Activated effector memory CD4-positive, alpha-beta T cell treated with Interleukin-2 at 50 U/mL for 16 hours (primary cell): ENCODE data around the gene PHF12.
"Not testable (repeated sequence)": the region's sequence is repeated elsewhere in the genome, so short reads cannot be mapped to it uniquely, and the experiment has no call there.

Experiments
- DNase-seq: peaks from one replicate; pipeline ENCODE4 v3.0.0-alpha.2; 2020

Gene PHF12

DNA sequence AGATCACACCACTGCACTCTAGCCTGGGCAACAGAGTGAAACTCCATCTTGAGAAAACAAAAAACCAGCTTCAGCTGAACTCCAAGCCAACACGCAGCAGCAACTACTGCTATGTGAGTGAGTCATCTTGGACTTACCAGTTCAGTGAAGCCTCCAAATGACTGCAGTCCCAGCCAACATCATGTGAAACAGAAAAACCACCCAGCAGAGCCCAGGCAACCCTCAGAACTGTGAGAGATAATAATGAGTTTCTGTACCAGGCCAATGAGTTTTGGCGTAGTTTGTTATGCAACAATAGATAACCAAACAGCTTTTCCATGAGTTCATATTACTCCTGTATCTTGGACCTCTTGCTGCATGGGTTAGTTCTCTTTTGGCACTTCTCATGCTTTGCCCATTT, 23.3 kb downstream of the PHF12 start:
- DNase-seq, result no peak

DNA sequence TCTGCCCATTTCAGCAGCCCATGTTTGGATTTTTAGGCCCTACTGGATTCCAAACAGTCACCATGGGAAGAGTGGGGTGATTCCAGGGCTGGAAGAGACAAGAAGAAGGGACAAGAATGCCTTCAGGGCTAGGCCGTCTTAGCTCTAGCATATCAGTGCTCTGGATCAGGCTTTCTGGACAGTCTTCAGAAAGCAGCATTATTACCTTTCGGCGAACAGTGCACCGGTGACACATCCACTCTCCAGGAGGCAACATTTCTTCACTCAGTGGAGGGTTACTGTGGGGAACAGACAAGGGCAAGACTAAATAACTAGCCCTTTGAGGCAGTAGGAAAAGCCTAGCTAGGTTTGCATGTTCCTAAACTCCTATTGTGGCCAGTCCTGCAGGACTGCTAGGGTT, 24.5 kb downstream of the PHF12 start:
- DNase-seq, result no peak

DNA sequence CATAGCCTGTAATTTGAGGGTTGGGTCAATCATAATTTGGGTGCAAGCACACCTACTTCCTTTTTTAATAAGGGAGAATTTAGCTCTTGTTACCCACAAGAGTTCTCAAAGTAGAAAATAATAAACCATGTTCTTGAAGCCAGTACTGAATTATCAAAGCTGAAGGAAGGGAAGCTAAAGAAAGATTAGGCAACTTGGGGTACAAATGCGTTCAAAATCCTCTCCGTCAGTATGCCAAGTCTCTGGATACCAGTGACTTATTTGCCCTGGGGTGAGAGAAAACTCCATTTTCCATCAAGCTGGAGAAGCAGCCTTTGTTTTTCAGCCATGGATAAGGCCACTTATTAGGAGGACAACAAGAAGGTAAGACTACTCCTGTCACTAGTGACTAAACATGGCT, 25.0 kb downstream of the PHF12 start:
- DNase-seq, result no peak

DNA sequence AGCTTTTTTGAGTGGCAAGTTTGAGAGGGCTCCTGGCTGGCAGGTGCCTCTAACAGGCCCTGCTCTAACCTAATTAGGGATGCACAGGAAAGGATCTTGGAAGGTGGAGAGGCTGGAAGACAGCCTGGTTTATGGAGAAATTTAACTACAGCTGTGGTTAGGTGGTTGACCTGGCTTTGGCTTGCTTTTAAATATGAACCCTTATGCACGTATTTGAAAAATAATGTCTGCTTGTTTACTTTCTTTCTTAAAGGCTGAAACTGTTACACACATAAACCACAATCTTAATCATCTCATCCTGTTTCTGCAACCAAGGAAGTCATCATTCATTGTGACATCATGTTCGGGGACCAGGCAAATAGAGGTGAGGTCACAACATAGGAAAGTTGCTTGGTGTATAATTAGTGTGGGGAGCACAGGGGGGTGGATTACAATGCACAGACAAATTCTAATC, 25.4 kb downstream of the PHF12 start:
- DNase-seq, result peak; percentile 26

DNA sequence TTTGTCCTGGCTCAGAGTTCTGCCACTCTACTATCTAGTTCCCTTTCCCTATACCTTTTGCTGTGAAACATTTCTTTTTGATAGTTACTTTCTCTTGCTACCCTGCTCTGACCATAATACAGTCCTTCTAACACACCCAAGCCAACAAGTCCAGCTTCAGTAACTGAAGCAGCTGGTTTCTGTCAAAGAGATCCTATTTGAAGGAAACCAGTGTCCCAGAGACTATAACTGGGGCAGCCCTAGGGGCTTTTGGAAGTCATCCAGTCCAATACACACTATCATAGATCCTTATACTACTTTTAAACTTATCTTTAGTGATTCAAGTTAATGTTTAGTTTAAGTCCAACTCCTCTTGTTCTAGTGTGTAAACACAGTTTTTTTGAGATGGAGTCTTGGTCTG, 31.1 kb downstream of the PHF12 start:
- DNase-seq, result no peak

DNA sequence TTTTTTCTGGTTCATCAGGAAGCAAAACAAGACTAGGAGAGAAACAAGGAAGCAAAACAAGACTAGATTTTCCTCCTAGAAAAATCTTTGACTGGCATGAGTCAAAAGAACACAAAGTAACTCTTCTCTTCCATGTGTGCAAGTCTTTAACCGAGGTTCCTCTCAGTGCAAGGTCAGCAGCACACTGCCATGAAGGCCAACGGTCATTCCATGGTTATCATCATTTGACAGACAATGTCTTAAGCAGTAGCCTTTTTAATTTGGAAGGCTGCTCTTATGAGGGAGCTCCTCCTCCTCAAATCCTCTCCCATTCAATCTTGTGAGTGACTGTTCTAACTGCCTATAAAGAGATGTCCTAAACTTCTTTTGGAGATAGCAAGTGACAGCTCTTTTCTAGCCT, 33.0 kb downstream of the PHF12 start:
- DNase-seq, result no peak

DNA sequence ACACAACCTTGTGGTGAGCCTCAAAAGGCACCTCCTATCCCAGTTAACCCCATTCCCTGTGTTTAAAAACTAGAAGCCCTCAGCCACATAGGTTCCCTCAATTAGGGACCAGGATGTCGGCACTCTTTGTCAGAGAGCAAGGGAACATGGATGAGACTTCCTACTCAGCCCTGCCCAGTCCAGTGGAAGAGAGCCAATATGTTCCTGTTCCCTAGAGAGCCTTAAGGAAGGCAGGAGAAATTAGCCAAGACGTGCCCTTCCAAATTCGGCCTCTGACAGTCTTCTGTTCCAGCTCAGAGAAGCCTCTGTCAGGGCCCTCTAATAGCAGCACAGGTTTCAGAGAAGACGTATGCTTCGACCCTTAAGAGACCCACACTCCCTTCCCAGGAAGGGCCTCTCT, 33.9 kb downstream of the PHF12 start:
- DNase-seq, result no peak

DNA sequence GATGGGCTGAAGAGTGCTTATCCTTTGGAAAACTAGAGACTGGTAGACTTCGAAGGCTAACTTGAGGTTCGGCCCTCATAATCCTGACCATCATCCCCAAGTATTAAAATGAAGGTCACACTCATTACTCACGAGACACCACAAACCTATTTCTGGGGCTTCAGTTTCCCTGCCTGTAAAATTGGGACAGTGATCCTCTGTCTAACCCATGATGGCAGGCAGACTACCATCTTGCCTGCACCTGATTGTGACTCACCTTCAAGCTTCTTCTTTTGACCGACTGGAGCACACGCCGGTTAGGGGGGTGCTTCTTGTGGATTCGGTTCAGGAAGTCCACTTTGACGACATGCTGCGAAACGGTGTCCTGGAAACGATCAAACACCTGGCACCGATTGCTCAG, 34.3 kb downstream of the PHF12 start:
- no peak for DNase-seq

DNA sequence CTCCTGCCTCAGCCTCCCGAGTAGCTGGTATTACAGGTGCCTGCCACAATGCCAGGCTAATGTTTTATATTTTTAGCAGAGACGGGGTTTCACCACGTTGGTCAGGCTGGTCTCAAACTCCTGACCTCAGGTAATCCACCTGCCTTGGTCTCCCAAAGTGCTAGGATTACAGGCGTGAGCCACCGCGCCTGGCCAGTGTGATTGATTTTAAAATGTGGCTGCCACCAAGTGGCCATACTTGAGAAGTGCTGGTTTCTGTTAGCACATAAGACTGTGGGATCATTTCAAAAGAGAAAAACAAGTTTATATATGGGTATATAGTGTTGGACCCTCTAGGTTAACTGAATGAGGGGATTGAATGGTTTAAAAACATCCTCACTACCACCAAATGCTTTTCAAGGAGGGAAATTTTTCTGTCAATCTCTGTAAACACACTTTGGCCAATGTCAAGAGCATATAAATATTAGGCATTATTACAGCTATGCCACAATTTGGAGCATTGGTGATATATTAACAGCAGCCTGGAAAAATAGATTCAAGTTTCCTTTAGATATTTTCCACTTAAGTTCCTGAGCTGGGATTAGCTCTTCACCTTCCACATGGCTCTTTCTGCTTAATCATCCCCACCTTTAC, 34.9 kb downstream of the PHF12 start:
- no peak for DNase-seq

DNA sequence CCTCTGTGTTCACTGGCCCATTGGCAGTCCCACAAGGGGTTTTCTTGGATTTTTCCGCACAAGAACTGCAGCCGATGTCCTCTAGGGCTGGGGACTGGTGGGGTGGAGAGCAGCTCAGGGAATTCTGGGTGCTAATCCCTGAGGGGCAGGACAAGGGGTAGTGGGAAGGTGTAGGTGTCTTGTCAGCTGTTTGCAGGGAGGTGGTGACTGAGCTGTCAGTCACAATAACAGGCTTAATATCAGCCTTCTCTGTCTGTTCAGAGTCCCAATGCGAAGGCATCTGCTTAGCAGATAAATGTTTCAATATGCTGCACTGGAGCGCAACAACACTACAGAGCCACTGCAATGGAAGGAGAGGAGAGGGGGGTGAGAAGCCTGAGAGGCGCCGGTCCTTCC, 38.4 kb downstream of the PHF12 start:
- DNase-seq, result no peak

DNA sequence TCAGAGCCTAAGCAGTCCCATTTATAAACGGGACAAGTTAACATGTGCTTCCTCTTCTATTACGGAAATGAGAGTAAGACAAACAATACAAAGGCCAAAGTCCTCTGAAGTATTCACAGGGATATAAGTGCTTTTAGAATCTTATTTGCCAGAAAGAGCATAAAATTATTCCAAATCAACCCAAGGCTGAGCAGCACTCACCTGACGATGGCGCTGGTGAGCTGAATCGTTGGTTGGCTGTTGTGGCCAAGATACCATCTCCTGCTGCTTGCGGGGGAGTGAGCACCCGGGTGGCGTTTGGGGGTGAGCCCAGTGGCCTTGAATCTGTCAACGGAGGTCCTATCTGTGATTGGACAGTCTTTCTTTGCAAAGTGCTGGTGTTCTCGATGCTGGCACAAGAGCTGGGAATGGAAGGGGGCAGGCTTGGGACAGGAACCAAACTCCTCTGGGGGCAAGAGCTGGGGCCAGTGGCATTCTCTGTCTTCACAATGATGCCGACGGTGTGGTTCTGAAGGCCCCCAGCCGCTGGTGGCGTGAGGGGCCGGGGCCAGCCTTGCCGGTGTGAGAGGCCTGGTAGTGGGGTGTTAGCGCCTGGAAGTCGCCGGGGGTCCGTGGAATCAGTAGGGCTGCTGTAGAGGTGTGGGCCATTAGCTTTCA, 38.9 kb downstream of the PHF12 start:
- no peak for DNase-seq

DNA sequence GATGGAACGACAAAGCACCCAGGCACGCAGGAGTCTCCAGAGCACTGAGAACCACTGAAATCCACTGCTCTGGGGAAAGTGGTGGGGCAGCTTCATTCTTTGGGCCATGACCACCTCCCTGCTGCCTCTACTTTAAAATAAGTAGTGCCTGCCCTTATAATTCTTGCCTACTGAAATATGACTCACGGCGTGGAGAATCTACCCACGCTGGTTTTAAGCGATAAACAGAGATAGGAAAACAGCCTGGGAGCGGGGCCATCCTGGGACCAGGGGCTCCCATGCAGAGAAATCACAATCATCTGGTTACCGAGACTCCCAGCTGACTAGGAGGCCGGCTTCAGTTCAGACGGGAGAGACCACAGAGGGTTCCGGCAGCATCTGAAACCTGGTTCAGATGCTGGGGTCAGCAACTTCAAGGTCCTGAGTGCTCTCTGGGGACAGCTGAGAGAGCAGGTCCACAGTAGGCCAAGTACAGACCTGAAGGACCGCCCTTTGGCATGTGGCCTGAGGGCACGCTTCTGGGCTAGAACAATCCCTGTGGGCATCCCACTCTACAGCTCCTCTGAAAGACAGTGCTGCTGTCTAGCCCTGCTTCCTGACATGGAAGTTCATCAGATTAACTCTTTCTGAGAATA, 39.8 kb downstream of the PHF12 start:
- no peak for DNase-seq

DNA sequence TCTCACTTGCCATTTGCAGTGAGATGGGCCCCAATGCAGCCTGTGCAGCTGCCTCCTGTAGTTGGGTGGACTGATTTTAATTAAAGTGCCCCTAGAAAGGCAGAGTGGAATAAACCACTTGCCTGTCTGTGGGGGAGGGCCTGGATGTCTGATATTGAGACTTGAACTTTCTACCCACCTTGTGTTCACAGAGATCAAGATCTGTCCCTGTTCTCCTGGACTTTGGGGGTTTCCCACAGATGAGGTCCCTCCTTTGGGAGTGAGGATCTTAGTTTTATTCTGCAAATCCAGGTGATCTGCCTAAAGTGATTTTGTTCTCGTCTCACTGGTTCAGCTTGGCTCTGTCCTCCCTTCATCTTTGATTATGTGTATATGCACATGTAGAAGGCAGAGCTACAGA, 40.8 kb downstream of the PHF12 start:
- no peak for DNase-seq

DNA sequence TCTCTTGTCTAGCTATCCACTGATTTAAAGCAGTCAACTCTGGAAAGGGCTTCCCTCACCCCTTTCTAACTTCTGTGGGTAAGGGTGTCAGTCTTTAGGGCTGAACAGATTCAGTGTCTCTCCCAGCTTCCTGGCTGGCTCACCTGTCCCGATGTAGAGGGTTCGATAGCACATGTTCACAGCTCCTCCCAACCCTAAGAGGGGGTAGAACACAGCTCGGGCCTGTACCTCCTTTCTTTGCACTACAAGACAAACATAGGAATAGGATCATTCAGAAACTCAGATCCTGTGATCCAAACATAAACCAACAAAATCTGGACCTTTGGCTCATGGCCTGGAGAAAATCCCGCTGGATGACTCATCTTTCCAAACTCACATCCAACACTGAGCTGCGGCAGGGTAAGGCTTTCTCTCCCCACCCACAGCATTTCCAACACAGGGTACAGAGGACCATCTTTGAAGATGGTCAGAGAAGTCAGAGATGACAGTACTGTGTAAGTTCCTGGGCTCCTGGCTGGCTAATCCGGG, 42.6 kb downstream of the PHF12 start:
- no peak for DNase-seq

DNA sequence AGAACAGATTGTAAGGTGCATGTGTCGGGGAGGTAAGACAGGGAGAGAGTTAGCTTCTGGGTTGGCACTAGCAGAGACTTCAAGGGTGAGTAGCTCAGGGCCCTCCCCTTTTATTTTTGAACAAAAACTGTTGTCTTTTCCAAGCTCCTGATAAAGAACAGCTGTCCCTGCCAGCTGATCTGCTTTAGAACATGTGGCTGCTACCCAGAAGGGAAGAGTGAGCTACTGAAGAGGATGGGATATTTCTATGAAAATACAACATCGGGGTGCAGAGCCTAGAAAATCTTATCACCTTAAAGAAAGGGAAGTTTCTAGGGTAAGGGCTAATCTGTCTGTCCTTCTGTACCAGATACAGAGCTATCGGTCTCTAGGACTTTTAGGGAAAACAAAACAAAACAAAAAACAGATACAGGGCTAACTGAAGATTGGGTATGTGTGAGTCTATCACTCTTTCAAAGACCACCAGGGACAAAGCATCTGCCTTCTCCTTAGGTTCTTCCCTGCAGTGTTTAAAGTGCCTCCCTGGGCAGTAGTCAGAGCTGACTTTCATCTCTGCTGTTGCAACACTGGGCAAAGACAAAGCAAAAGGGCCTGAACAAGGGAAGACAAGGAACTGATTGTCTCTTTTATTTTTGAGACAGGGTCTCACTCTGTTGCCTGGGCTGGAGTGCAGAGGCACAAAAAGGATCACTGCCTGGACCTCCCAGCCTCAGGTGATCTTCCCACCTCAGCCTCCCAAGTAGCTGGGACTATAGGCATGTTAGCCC, 43.4 kb downstream of the PHF12 start:
- no peak for DNase-seq

DNA sequence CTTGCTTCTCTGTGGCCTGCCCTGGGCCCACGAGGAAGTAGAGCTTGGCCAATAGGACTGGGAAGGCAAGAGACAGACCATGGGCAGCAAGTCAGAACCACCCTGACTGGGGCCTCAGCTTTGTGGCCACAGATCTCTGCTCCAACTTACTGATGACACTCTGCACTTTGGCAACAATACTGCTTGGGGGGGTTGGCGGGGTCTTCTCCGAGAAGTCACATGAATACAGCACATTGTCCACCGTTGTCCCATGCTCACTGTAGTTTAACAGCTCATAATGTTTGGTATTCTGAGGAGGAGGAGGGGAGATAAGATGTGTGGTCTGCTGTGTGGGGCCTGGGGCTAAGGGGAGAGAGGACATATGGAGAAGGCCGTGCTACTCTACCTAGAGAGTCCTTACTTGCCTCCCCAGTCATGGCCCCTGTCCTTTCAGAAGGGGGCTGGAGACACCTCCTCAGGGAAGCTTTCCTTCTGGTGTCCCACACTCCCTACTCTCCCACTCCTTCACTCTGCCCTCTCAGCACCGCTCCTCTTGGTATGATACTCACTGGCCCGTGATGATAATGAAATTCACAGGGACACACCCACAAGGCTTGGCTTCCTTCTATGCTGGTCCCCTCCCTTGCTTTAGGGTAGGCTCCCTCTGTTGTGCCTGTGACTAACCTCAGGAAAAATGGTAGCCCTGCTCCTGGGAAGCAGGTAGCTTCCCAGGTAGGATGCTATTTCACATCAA, 44.4 kb downstream of the PHF12 start:
- DNase-seq, result no peak

DNA sequence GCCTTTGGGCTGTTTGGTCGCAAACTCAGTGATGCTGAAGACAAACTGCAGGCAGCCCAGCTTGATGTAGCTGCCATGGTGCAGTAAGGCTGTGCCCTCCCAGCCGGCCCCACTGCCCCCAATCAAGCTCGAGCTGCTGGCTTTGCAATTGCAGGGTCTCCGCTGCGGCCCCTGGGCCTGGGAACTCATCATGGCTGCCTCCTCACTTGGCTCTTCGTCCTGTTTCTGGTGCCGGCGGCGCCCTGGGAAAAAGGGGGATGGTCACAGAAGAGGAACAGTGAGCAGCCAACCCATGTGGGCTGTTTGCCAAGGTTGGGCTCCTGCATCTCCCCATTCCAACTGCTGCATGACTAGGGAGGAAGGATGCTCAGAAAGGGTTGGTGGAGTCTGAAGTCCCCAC, 45.0 kb downstream of the PHF12 start:
- no peak for DNase-seq

DNA sequence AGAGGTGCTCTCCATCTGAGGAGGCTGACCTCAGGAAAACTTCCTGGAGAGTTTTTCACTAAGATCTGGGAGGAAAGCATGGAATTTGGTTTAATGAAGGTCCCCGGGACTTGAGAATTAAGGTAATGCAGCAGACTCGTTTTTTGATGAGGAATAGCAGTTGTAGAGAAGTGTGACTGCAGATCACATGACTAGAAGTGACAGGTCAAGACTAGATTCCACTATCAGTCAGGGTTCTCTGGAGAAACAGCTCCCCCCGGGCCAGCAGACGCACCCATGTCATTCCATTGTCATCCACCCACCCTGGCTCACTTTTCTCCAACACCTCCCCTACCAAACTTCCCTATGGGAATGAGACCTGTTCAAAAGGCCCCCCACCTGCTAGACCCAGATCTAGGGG, 46.5 kb downstream of the PHF12 start:
- no peak for DNase-seq

DNA sequence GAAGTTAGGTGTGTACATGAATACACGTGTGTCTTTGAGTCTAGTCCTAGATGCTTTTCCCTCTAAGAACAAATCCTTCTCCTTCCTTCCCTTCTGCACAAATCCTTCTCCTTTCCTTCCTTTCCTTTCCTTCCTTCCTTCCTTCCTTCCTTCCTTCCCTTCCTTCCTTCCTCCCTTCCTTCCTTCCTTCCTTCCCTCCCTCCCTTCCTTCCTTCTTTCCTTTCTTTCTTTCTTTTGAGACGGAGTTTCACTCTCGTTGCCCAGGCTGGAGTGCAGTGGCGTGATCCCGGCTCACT, 47.8 kb downstream of the PHF12 start:
- not testable (repeated sequence) for DNase-seq

DNA sequence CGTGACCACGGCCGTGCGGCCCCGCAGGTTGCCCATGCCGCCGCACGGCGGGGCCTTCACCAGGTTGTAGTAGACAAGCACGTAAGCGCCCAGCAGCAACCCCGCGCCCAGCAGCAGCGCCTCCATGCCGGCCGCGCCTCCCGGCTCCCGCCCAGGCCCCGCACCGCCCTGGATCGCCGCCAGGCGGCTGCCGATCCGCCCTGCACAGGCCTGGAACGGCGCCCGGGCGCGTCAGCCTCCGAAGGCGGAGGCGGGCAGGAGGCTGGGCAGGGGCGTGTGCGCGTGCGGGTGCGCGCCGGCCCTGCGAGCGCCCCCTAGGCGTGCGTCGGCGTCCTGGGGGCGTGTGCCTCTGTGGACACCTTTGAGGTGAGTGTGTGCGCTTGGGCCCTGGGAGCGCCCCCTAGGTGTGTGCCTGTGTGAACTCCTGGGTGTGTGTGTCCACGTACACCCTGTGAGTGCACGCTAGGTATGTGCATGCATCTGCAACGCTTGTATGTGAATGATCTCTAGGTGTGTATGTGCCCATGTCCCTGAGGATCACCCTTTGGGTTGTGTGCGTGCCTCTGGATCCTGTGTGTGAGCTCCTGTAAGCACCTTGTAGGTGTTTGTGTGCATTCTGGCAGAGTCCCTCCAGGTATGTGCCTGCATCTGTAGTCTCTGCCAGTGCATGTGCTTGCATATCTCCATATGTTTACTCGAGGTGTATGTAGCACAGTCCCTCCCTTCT, 48.3 kb downstream of the PHF12 start, which contains the start of gene DHRS13:
DHRS13 (minus strand) TSS at position 261 of the 727 bp plus-strand sequence; CDS start at position 126, 135 bp downstream.
- DNase-seq, result peak; percentile 93

DNA sequence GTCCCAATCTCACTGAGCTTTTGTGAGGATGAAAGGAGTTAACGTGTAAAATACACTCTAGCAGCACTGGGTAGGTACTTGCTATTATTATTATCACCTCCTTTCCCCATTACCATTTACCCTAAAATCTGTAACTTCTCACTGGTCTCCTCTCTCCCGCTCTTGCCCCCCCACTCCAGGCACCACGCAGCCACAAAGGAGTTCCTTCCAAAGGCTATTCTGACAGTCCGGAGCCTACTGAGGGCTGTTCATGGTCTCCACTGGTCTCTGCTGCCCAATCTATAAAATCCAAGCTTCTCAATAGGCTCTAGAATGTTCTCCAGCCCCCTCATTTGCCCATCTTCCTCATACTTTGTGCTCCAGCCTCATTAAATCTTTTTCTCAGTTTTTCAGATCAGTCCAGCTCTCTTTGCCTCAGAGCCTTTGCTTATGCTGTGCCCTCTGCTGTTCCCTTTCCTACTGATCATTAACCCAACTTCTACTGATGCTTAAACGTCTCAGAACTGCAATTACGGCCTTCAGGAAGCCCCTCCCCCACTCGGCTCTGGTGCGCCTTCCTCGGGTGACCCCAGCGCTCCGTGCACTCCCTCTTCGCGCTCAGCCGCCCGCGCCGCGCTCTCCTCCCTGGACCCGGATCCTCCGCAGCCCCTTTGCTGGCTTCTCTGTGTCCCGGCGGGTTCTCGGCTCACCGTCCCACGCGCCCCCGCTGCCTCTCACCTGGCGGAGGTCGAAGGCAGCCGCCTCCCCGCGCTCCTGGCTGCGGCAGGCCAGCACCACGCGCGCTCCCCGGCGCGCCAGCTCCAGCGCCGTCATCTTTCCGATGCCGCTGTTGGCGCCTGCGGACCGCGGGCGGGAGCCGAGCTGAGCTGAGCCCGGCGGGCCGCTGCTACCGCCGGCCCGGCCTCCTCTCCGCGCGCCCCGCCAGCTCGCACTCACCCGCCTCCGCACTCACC, 49.2 kb downstream of the PHF12 start:
- DNase-seq, result no peak
